Panc1 (cell line): Measurements from ENCODE around the gene SLC4A11. TPM values are rescaled to one million over a fixed set of nuclear protein-coding genes. Genes with fewer than 3 reads are reported as not detected.

Experiments used
- ATAC-seq: fragments of 200-7000 bp; cut with Tn5 transposase; 2 replicates; pipeline ENCODE4 v1.9.1; 2020; ENCODE audit warnings: mild to moderate bottlenecking, moderate library complexity
- BruUV-seq: library from RNA; stranded (reverse); fragments of 400-500 nt; replicated peaks from 2 replicates; lab custom pipeline; 2021; lab: Mats Ljungman, UMichigan
- CTCF ChIA-PET: fragments of 300-600 bp; sonication (Branson Sonifier 250); formaldehyde crosslinking; loops from one replicate; lab custom pipeline; 2022; ENCODE audit warnings: antibody characterized with exemption; lab: Charles Lee
- POLR2A ChIA-PET: fragments of 300-600 bp; sonication (Branson Sonifier 250); formaldehyde crosslinking; loops from one replicate; lab custom pipeline; 2022; ENCODE audit warnings: antibody characterized with exemption; lab: Charles Lee
- DNase-seq: peaks from one replicate; pipeline ENCODE4 v3.0.0-alpha.2; 2010; ENCODE audit warnings: low read depth, low spot score
- H3K27ac ChIP-seq: 2 replicates; pipeline ENCODE4 v1.5.1; 2011; ENCODE audit warnings: mild to moderate bottlenecking, low read length, inconsistent platforms
- H3K27me3 ChIP-seq: fragments of 200-500 bp; sonication (Bioruptor generic); 2 replicates; pipeline ENCODE4 v1.6.0; 2014; ENCODE audit warnings: low read length, inconsistent platforms; ENCODE audit not compliant: control insufficient read depth, insufficient read depth
- H3K36me3 ChIP-seq: fragments of 200-500 bp; sonication (Bioruptor generic); 2 replicates; pipeline ENCODE4 v1.5.1; 2014; ENCODE audit warnings: inconsistent platforms, mild to moderate bottlenecking, low read length, moderate library complexity; ENCODE audit not compliant: control insufficient read depth, insufficient read depth
- H3K4me1 ChIP-seq: 2 replicates; pipeline ENCODE4 v1.5.1; 2011; ENCODE audit warnings: inconsistent platforms, mild to moderate bottlenecking, low read length, moderate library complexity; ENCODE audit not compliant: control insufficient read depth, insufficient read depth
- H3K4me3 ChIP-seq, 2 experiments: 2 replicates each; pipeline ENCODE4 v1.5.1; 2011 to 2012; ENCODE audit warnings: low read depth in 2 of 2, low read length in 2 of 2, mild to moderate bottlenecking in 2 of 2, inconsistent platforms in 1 of 2, moderate library complexity in 1 of 2
- H3K9me3 ChIP-seq: fragments of 200-500 bp; sonication (Bioruptor generic); 2 replicates; pipeline ENCODE4 v1.5.1; 2014; ENCODE audit warnings: low read depth, mild to moderate bottlenecking, inconsistent platforms, low read length, moderate library complexity; ENCODE audit not compliant: control insufficient read depth, insufficient read depth
- POLR2AphosphoS5 ChIP-seq: IDR thresholded peaks from 2 replicates; pipeline ENCODE4 v1.6.1; 2012; ENCODE audit warnings: mild to moderate bottlenecking, low read depth, low read length, moderate library complexity
- SIN3A ChIP-seq: IDR thresholded peaks from 2 replicates; pipeline ENCODE4 v1.6.1; 2012; ENCODE audit warnings: low read depth, mild to moderate bottlenecking, low read length, moderate library complexity, borderline replicate concordance; ENCODE audit not compliant: insufficient read depth
- TCF7L2 ChIP-seq: IDR thresholded peaks from 2 replicates; pipeline ENCODE4 v1.6.1; 2011; ENCODE audit warnings: mild to moderate bottlenecking, low read depth, low read length, inconsistent platforms
- in situ Hi-C: cut with HindIII; loops from 2 replicates; pipeline ENCODE4 v1.10.0; 2016; ENCODE audit warnings: low sequenced_read_pairs, low pct_unique_long_range_greater_than_20kb
- intact Hi-C: fragments of 100-400 bp; cut with micrococcal nuclease; formaldehyde crosslinking; loops from one replicate; pipeline ENCODE4 v1.10.0; 2022; ENCODE audit not compliant: unreplicated experiment
- total RNA-seq: library from RNA; stranded (reverse); gene quantifications from one replicate; pipeline ENCODE4 v1.2.1, GENCODE V29; 2021; ENCODE audit not compliant: unreplicated experiment
- TF ChIP-seq, protein P1 (sequence below): fragments of 450-650 bp; IDR thresholded peaks from 2 replicates; pipeline ENCODE4 v1.5.1; 2017; ENCODE audit warnings: mild to moderate bottlenecking
- TF ChIP-seq, protein P2 (sequence below), 2 experiments: IDR thresholded peaks; 2 replicates each; pipeline ENCODE4 v1.6.1; 2011 to 2012; ENCODE audit warnings: low read depth in 2 of 2, control low read depth in 1 of 2, low read length in 1 of 2, mild to moderate bottlenecking in 1 of 2, moderate library complexity in 1 of 2; ENCODE audit not compliant: insufficient read depth in 1 of 2

SLC4A11 gene
- total RNA-seq, 1 experiment from 2014 or later = 144 TPM

DNA sequence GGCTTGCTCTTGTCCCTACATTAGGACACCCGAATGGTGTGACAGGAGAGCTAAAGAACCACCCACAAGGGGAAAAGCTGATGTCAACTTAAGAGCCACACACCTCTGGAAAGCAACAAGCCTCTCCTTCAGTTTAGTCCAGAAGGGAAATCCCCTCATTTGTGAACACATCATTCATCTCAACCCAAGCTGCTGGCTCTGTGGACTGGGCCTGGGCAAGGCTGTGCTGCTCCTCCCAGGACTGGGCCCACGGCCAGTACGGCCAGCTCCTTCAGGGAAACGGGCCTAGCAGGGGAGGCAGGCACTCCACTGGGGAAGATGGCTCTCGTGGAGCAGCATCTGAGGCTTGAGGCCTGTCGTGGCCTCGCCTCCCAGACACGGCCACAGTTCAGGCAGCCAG, 12.8 kb upstream of the SLC4A11 start:
- BruUV-seq = no TSS peak
- in situ Hi-C loops (no loop called here), intact Hi-C loops (no loop called here)
- H3K4me1 ChIP-seq = peaks cover 18% of the 10 kb centered on the region
- TF ChIP-seq, protein P1, sequence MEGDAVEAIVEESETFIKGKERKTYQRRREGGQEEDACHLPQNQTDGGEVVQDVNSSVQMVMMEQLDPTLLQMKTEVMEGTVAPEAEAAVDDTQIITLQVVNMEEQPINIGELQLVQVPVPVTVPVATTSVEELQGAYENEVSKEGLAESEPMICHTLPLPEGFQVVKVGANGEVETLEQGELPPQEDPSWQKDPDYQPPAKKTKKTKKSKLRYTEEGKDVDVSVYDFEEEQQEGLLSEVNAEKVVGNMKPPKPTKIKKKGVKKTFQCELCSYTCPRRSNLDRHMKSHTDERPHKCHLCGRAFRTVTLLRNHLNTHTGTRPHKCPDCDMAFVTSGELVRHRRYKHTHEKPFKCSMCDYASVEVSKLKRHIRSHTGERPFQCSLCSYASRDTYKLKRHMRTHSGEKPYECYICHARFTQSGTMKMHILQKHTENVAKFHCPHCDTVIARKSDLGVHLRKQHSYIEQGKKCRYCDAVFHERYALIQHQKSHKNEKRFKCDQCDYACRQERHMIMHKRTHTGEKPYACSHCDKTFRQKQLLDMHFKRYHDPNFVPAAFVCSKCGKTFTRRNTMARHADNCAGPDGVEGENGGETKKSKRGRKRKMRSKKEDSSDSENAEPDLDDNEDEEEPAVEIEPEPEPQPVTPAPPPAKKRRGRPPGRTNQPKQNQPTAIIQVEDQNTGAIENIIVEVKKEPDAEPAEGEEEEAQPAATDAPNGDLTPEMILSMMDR = no peak
- TF ChIP-seq, protein P2, sequence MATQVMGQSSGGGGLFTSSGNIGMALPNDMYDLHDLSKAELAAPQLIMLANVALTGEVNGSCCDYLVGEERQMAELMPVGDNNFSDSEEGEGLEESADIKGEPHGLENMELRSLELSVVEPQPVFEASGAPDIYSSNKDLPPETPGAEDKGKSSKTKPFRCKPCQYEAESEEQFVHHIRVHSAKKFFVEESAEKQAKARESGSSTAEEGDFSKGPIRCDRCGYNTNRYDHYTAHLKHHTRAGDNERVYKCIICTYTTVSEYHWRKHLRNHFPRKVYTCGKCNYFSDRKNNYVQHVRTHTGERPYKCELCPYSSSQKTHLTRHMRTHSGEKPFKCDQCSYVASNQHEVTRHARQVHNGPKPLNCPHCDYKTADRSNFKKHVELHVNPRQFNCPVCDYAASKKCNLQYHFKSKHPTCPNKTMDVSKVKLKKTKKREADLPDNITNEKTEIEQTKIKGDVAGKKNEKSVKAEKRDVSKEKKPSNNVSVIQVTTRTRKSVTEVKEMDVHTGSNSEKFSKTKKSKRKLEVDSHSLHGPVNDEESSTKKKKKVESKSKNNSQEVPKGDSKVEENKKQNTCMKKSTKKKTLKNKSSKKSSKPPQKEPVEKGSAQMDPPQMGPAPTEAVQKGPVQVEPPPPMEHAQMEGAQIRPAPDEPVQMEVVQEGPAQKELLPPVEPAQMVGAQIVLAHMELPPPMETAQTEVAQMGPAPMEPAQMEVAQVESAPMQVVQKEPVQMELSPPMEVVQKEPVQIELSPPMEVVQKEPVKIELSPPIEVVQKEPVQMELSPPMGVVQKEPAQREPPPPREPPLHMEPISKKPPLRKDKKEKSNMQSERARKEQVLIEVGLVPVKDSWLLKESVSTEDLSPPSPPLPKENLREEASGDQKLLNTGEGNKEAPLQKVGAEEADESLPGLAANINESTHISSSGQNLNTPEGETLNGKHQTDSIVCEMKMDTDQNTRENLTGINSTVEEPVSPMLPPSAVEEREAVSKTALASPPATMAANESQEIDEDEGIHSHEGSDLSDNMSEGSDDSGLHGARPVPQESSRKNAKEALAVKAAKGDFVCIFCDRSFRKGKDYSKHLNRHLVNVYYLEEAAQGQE (IDR thresholded peaks at IDR 0.05; ENCODE audit: insufficient read depth in 1 of 2, low read depth in 2 of 2, low read length in 1 of 2) = no peak
- no peak for TF ChIP-seq TCF7L2
- TF ChIP-seq SIN3A = no peak
- TF ChIP-seq POLR2AphosphoS5 = no peak
- CTCF ChIA-PET = interaction anchor here (0.6 to 1.0 kb wide), 2 partner anchors 35 to 78 kb away, joined by 4 to 7 read pairs; no protein-coding TSS in a partner anchor
- H3K27ac ChIP-seq = no peak overlapping the region
- ATAC-seq = no peak
- POLR2A ChIA-PET = interaction anchor here (0.6 kb wide), 3 partner anchors 20 to 201 kb away, joined by 3 to 6 read pairs (median 4); no protein-coding TSS in a partner anchor
- H3K9me3 ChIP-seq = no peaks in the 10 kb centered on the region
- DNase-seq = no peak
- no peak overlapping the region for H3K4me3 ChIP-seq
- H3K36me3 ChIP-seq = no peaks in the 10 kb centered on the region
- H3K27me3 ChIP-seq = no peaks in the 10 kb centered on the region

DNA sequence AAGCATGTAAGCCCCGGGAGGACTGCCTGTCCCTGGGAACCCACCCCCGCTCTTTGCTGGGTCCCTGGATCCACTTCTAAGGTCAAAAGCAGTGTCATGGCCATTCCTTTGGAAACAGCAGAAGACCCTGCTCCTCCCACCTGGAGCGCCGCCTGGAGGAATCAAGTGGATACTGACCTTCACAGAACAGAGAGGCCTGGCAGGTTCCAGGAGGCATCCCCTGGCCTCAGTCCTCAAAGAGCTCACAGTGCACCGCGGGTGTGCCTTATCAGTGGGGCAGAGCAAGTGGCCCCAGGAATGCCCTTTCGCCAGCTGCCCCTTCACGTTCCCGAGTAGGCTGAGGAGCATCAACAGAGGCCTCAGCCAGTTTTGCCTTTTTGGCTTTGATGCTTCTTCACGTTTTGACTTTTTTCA, 11.1 kb upstream of the SLC4A11 start:
- peak; percentile 64 for ATAC-seq
- intact Hi-C loops (no loop called here), in situ Hi-C loops (no loop called here)
- no peak for DNase-seq
- BruUV-seq = no TSS peak
- POLR2A ChIA-PET = no interaction called here
- CTCF ChIA-PET = interaction anchor here (0.6 to 0.8 kb wide), 4 partner anchors 12 to 31 kb away, joined by 3 to 5 read pairs (median 3); no protein-coding TSS in a partner anchor
- no peaks in the 10 kb centered on the region for H3K9me3 ChIP-seq
- no peaks in the 10 kb centered on the region for H3K36me3 ChIP-seq
- peaks cover 21% of the 10 kb centered on the region for H3K4me1 ChIP-seq
- H3K27ac ChIP-seq = no peak overlapping the region
- no peaks in the 10 kb centered on the region for H3K27me3 ChIP-seq
- no peak overlapping the region for H3K4me3 ChIP-seq
- TF ChIP-seq, protein P2 (IDR thresholded peaks at IDR 0.05; ENCODE audit: insufficient read depth in 1 of 2, low read depth in 2 of 2, low read length in 1 of 2) = no peak
- TF ChIP-seq, protein P1 = peak; percentile 84; the same call in 1 of the 2 replicates
